Glutamatergic neuron (in vitro differentiated cells): ENCODE data around the gene CTPS2. TPM values are rescaled to one million over a fixed set of nuclear protein-coding genes. Genes with fewer than 3 reads are reported as not detected.

Experiments used
- DNase-seq: peaks from one replicate; pipeline ENCODE4 v3.0.0; 2022
- H3K27ac Mint-ChIP-seq: one replicate; pipeline ENCODE4 v1.8.0; 2020; ENCODE audit warnings: mild to moderate bottlenecking, mixed read lengths, inconsistent platforms; ENCODE audit not compliant: unreplicated experiment
- H3K27me3 Mint-ChIP-seq: one replicate; pipeline ENCODE4 v1.8.0; 2020; ENCODE audit warnings: mild to moderate bottlenecking, moderate library complexity, mixed read lengths, inconsistent platforms; ENCODE audit not compliant: unreplicated experiment
- H3K36me3 Mint-ChIP-seq: one replicate; pipeline ENCODE4 v1.8.0; 2020; ENCODE audit warnings: mild to moderate bottlenecking, mixed read lengths, inconsistent platforms; ENCODE audit not compliant: unreplicated experiment
- H3K4me1 Mint-ChIP-seq: one replicate; pipeline ENCODE4 v1.8.0; 2020; ENCODE audit warnings: mild to moderate bottlenecking, low read depth, mixed read lengths, inconsistent platforms; ENCODE audit not compliant: unreplicated experiment
- H3K4me3 Mint-ChIP-seq: one replicate; pipeline ENCODE4 v1.8.0; 2020; ENCODE audit warnings: mild to moderate bottlenecking, mixed read lengths, inconsistent platforms; ENCODE audit not compliant: unreplicated experiment
- H3K9me3 Mint-ChIP-seq: one replicate; pipeline ENCODE4 v1.8.0; 2020; ENCODE audit warnings: mild to moderate bottlenecking, moderate library complexity, mixed read lengths, inconsistent platforms; ENCODE audit not compliant: unreplicated experiment
- total RNA-seq: library from RNA; stranded (reverse); fragmentation: NEBNext Ultra II Directional; extraction: Animal tissue kit (Norgen Biotek cat#: 25700); gene quantifications from one replicate; pipeline ENCODE4 v1.2.1, GENCODE V29; 2021; ENCODE audit not compliant: unreplicated experiment
- TF ChIP-seq, protein P1 (sequence below): fragments of 200-600 bp; sonication (generic); IDR thresholded peaks from one replicate; pipeline ENCODE4 v1.5.0; 2021; ENCODE audit not compliant: partially characterized antibody, unreplicated experiment

Gene CTPS2
- total RNA-seq, 1 donor from 2014 or later, result 29.0 TPM

GRCh38 chrX:16714504-16714903 is 2.0 kb upstream of the CTPS2 start:
- TF ChIP-seq, protein P1, sequence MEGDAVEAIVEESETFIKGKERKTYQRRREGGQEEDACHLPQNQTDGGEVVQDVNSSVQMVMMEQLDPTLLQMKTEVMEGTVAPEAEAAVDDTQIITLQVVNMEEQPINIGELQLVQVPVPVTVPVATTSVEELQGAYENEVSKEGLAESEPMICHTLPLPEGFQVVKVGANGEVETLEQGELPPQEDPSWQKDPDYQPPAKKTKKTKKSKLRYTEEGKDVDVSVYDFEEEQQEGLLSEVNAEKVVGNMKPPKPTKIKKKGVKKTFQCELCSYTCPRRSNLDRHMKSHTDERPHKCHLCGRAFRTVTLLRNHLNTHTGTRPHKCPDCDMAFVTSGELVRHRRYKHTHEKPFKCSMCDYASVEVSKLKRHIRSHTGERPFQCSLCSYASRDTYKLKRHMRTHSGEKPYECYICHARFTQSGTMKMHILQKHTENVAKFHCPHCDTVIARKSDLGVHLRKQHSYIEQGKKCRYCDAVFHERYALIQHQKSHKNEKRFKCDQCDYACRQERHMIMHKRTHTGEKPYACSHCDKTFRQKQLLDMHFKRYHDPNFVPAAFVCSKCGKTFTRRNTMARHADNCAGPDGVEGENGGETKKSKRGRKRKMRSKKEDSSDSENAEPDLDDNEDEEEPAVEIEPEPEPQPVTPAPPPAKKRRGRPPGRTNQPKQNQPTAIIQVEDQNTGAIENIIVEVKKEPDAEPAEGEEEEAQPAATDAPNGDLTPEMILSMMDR, result no peak
- no peak for DNase-seq
- H3K4me3 Mint-ChIP-seq, result no peak overlapping the region
- H3K9me3 Mint-ChIP-seq, result no peaks in the 10 kb centered on the region
- peaks cover 3% of the 10 kb centered on the region for H3K27me3 Mint-ChIP-seq
- H3K4me1 Mint-ChIP-seq, result no peaks in the 10 kb centered on the region
- no peak overlapping the region for H3K27ac Mint-ChIP-seq
- H3K36me3 Mint-ChIP-seq, result no peaks in the 10 kb centered on the region

DNA sequence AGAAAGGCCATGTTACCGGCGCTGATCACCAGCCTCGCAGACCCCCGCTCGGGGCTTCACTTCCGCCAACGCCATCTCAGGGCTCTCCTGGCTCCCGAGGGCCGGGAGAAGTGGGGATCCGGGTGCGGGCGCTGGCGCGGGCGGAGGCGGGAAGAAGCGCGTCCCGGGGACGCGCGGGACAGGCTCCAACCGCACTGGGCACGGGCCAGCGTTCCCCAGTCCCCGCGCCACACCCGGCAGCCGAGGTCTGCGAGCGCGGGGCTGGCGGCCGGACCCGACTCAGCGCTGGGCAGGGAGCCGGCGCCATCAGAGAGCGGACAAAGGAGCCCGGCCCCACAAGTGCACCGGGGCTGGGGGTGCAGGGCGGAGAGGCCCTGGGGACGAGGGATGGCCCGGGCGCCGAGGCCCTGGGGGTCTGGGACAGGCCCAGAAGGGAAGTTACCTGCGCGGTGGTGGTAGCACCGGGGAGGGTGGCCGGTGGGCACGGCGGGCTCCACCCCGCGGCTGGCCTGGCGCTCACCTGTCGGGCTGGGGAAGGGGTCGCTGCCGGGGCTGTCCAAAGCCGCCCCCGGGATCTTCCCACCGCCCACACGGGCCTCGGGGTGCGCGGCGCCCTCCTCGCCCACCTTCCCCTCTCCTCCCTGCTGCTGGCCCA is 449 bp downstream of the CTPS2 start:
- TF ChIP-seq, protein P1, result no peak
- peak overlapping the region; percentile 91 for H3K4me3 Mint-ChIP-seq
- H3K27me3 Mint-ChIP-seq, result peaks cover 3% of the 10 kb centered on the region
- peak overlapping the region; percentile 93 for H3K27ac Mint-ChIP-seq
- H3K9me3 Mint-ChIP-seq, result no peaks in the 10 kb centered on the region
- no peaks in the 10 kb centered on the region for H3K4me1 Mint-ChIP-seq
- peak; percentile 32 for DNase-seq
- no peaks in the 10 kb centered on the region for H3K36me3 Mint-ChIP-seq

- Mint-ChIP-seq H3K27ac (peak overlapping the region; percentile 93), H3K36me3 (no peaks in the 10 kb centered on the region), H3K27me3 (peaks cover 3% of the 10 kb centered on the region)
These were observed 1.2 kb downstream of the CTPS2 start for GRCh38 chrX:16711219-16711811.

DNA sequence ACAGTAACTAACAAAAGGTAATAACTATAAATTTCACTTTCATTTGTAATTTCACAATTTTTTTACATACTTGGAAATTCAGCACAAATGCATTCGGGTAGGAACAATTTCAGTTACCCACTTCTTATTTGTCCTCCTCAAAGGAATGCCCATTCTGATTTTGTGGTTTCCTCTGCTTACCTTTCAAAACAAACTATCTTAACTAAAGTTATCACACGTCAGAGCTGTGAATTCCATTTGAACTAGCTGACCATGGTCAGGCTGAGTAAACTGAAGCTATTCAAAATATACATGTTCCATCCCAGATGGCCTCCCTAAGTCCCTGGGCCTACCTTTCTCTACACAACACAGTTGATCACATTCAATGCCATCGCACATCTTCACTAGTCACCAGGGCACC is 4.5 kb downstream of the CTPS2 start:
- TF ChIP-seq, protein P1, result no peak
- H3K36me3 Mint-ChIP-seq, result no peaks in the 10 kb centered on the region
- H3K9me3 Mint-ChIP-seq, result no peaks in the 10 kb centered on the region
- H3K27ac Mint-ChIP-seq, result no peak overlapping the region
- no peak overlapping the region for H3K4me3 Mint-ChIP-seq
- no peaks in the 10 kb centered on the region for H3K4me1 Mint-ChIP-seq
- H3K27me3 Mint-ChIP-seq, result peaks cover 3% of the 10 kb centered on the region
- DNase-seq, result no peak

More at GRCh38 chrX:16711219-16711811, 1.2 kb downstream of the CTPS2 start:
- no peaks in the 10 kb centered on the region for H3K9me3 Mint-ChIP-seq
- TF ChIP-seq, protein P1, result no peak
- DNase-seq, result no peak
- H3K4me3 Mint-ChIP-seq, result peak overlapping the region; percentile 91
- H3K4me1 Mint-ChIP-seq, result no peaks in the 10 kb centered on the region

GRCh38 chrX:16705370-16705769 is 7.1 kb downstream of the CTPS2 start:
- H3K27me3 Mint-ChIP-seq, result no peaks in the 10 kb centered on the region
- H3K4me3 Mint-ChIP-seq, result no peak overlapping the region
- no peaks in the 10 kb centered on the region for H3K9me3 Mint-ChIP-seq
- no peak for DNase-seq
- H3K4me1 Mint-ChIP-seq, result no peaks in the 10 kb centered on the region
- no peaks in the 10 kb centered on the region for H3K36me3 Mint-ChIP-seq
- TF ChIP-seq, protein P1, result no peak
- no peak overlapping the region for H3K27ac Mint-ChIP-seq
